ENCODE results near the gene FLVCR2.
"Not testable (repeated sequence)": the region's sequence is repeated elsewhere in the genome, so short reads cannot be mapped to it uniquely, and the experiment has no call there.

DNA sequence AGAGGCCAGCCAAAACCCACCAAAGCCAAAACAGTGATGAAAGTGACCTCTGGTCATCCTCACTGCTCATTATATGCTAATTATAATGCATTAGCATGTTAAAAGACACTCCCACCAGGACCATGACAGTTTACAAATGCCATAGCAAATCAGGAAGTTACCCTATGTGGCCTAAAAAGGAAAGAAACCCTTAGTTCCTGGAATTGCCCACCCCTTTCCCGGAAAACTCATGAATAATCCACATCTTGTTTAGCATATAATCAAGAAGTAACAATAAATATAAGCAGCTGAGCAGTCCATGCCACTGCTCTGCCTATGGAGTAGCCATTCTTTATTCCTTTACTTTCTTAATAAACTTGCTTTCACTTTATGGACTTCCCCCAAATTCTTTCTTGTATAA lies 21.7 kb downstream of the FLVCR2 start:
- TF ChIP-seq POLR2A (IDR thresholded peaks at IDR 0.05): not testable (repeated sequence)
- TF ChIP-seq, protein P1, sequence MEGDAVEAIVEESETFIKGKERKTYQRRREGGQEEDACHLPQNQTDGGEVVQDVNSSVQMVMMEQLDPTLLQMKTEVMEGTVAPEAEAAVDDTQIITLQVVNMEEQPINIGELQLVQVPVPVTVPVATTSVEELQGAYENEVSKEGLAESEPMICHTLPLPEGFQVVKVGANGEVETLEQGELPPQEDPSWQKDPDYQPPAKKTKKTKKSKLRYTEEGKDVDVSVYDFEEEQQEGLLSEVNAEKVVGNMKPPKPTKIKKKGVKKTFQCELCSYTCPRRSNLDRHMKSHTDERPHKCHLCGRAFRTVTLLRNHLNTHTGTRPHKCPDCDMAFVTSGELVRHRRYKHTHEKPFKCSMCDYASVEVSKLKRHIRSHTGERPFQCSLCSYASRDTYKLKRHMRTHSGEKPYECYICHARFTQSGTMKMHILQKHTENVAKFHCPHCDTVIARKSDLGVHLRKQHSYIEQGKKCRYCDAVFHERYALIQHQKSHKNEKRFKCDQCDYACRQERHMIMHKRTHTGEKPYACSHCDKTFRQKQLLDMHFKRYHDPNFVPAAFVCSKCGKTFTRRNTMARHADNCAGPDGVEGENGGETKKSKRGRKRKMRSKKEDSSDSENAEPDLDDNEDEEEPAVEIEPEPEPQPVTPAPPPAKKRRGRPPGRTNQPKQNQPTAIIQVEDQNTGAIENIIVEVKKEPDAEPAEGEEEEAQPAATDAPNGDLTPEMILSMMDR (IDR thresholded peaks at IDR 0.05): not testable (repeated sequence)

Measured in body of pancreas (tissue), 4 donors.